GM18507 (cell line): ENCODE data around the gene CCL27.

Experiments
- DNase-seq: peaks from one replicate; pipeline ENCODE4 v3.0.0; 2011; ENCODE audit warnings: low read depth; ENCODE audit not compliant: insufficient read length; ENCODE audit errors: extremely low spot score
- FAIRE-seq: peaks from 2 replicates; lab custom pipeline; 2011; peaks lifted over from hg19 to GRCh38; lab: Jason Lieb, UNC

The CCL27 gene

GRCh38 chr9:34662526-34663302 lies at the start of gene CCL27:
Gene CCL27, minus strand, starts transcription at chr9:34662657. Its CDS starts 24 bp downstream, at chr9:34662633.
- DNase-seq: no peak
- FAIRE-seq: no peak

- no peak for FAIRE-seq
- no peak for DNase-seq
Observed at GRCh38 chr9:34712140-34712539, 49.7 kb upstream of the CCL27 start.

GRCh38 chr9:34710023-34710422 lies 47.6 kb upstream of the CCL27 start, which contains the start of gene CCL21:
Gene CCL21, minus strand, starts transcription at chr9:34710136. Its CDS starts 70 bp downstream, at chr9:34710066.
- DNase-seq: no peak
- FAIRE-seq: no peak

- no peak for DNase-seq
- FAIRE-seq: no peak
Observed at GRCh38 chr9:34709196-34709978, 46.9 kb upstream of the CCL27 start.

GRCh38 chr9:34707130-34707529 lies 44.7 kb upstream of the CCL27 start:
- DNase-seq (no peak), FAIRE-seq (no peak)

GRCh38 chr9:34701769-34702736 lies 39.6 kb upstream of the CCL27 start:
- peak; percentile 90 for FAIRE-seq

GRCh38 chr9:34701023-34701768 lies 38.7 kb upstream of the CCL27 start:
- no peak for FAIRE-seq
- peak; percentile 35 for DNase-seq

More at GRCh38 chr9:34701769-34702736, 39.6 kb upstream of the CCL27 start:
- DNase-seq: peak; percentile 52

- DNase-seq (no peak), FAIRE-seq (no peak)
Observed at GRCh38 chr9:34694811-34695210, 32.4 kb upstream of the CCL27 start.

GRCh38 chr9:34693560-34693959 lies 31.1 kb upstream of the CCL27 start:
- DNase-seq (no peak), FAIRE-seq (no peak)

GRCh38 chr9:34691936-34692315 lies 29.5 kb upstream of the CCL27 start:
- DNase-seq (no peak), FAIRE-seq (no peak)

GRCh38 chr9:34690983-34691935 lies 28.8 kb upstream of the CCL27 start, which contains the start of gene CCL19:
Gene CCL19, minus strand, starts transcription at chr9:34691276. Its CDS starts 137 bp downstream, at chr9:34691139.
- no peak for DNase-seq
- no peak for FAIRE-seq

- FAIRE-seq (no peak), DNase-seq (no peak)
Observed at GRCh38 chr9:34689512-34689911, 27.1 kb upstream of the CCL27 start.

GRCh38 chr9:34689116-34689470 lies 26.6 kb upstream of the CCL27 start:
- FAIRE-seq: no peak
- DNase-seq: no peak

GRCh38 chr9:34688329-34689115 lies 26.1 kb upstream of the CCL27 start:
- FAIRE-seq: no peak
- no peak for DNase-seq

- DNase-seq (no peak), FAIRE-seq (no peak)
Observed at GRCh38 chr9:34687276-34688030, 25.0 kb upstream of the CCL27 start.

GRCh38 chr9:34686732-34687131 lies 24.3 kb upstream of the CCL27 start:
- DNase-seq (no peak), FAIRE-seq (no peak)
